DMS53 treated with DMSO at 0.1 percent for 48 hours (cell line): Measurements from ENCODE around the gene TBC1D3.
"Not testable (repeated sequence)": the region's sequence is repeated elsewhere in the genome, so short reads cannot be mapped to it uniquely, and the experiment has no call there.

ENCODE experiments used
- DNase-seq: peaks from one replicate; lab custom pipeline; 2025; ENCODE audit not compliant: unreplicated experiment; lab: John Stamatoyannopoulos, UW

The TBC1D3 gene

GRCh38 chr17:38192455-38192854 is at the start of gene TBC1D3:
TSS of gene TBC1D3 (minus strand) at chr17:38192555. CDS start at chr17:38191029, 1,526 bp downstream.
- not testable (repeated sequence) for DNase-seq

- not testable (repeated sequence) for DNase-seq
Observed at GRCh38 chr17:38232790-38233189, 40.4 kb upstream of the TBC1D3 start.

DNA sequence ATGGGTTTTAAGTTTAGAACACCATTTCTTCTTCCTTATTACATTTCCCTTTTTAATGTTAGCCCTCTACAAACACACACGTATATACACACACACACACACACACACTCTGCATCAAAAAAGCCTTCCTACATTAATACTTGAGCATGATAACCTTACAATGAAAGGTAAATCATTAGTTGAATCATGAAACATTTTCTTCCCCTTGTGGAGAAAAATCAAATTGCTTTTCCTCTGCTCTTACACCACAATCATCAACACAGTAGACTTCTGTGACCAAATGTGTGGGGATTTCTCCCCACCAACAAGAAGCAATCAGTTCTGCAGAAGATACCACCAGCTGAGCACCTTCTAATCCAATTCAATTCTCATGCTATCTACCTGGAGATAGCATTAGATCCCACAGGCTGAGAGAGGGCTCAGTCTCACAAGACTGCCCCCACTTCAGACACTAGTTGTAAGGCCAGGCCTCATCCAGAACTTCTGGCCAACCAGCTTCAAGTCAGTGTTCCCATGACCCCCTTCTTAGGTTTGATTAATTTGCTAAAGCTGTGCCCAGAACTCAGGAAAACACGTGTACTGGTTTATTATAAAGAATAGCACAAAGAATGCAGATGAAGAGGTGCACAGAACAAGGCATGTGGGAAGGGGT is 33.6 kb upstream of the TBC1D3 start:
- not testable (repeated sequence) for DNase-seq

GRCh38 chr17:38220867-38221266 is 28.5 kb upstream of the TBC1D3 start:
- not testable (repeated sequence) for DNase-seq

- not testable (repeated sequence) for DNase-seq
Observed at GRCh38 chr17:38200271-38200670, 7.9 kb upstream of the TBC1D3 start.

DNA sequence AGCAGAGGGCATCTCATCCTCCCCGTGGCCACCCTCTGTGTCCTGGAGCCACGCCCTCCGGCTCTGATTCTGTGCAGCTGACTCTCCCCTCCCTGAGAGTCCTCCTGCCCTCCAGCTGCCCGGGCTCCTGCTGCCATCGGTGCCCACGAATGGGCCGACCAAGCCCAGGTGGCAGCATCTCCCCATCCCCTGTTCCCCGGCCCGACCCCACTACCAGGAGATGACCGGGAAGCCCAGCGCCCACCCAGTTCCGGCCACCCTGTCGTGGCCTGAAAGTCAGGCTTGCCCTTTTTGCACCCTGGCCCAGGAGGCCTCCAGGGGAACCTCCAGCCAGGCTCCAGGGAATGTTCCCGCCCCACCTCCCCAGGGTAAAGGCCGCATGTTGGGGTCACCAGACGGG is 57.5 kb downstream of the TBC1D3 start:
- not testable (repeated sequence) for DNase-seq
